Breast epithelium (tissue), 4 donors: ENCODE data around the gene EBPL. TPM values are rescaled to one million over a fixed set of nuclear protein-coding genes. Genes with fewer than 3 reads are reported as not detected.

Experiments
- DNase-seq, 2 donors: peaks; one replicate each; pipeline ENCODE4 v3.0.0-alpha.2; 2019; ENCODE audit warnings: low spot score in 2 of 2
- H3K27ac ChIP-seq, 2 donors: fragments of 200-600 bp; sonication (generic) in 1 of 2; one replicate each; pipeline ENCODE4 v1.5.1; 2016 to 2019; ENCODE audit warnings: mild to moderate bottlenecking in 1 of 2
- H3K27me3 ChIP-seq, 2 donors: fragments of 200-600 bp; sonication (generic) in 1 of 2; one replicate each; pipeline versions ENCODE4 v1.5.1 to v1.6.0; 2017 to 2019; ENCODE audit warnings: control low read depth in 1 of 2, mild to moderate bottlenecking in 1 of 2
- H3K36me3 ChIP-seq: fragments of 200-600 bp; one replicate; pipeline ENCODE4 v1.5.1; 2019
- H3K4me1 ChIP-seq, 2 donors: fragments of 200-600 bp; sonication (generic); one replicate each; pipeline ENCODE4 v1.5.1; 2016 to 2019; ENCODE audit warnings: control low read depth in 1 of 2
- H3K4me3 ChIP-seq, 3 donors: fragments of 200-600 bp; sonication (generic); 1 replicate in 2 of 3; 2 replicates in 1 of 3; pipeline ENCODE4 v1.5.1; 2016 to 2019; ENCODE audit warnings: mild to moderate bottlenecking in 3 of 3, moderate library complexity in 2 of 3
- H3K9me3 ChIP-seq, 2 donors: fragments of 200-600 bp; sonication (generic) in 1 of 2; one replicate each; pipeline ENCODE4 v1.5.1; 2016 to 2019; ENCODE audit warnings: control low read depth in 1 of 2
- POLR2A ChIP-seq: fragments of 450-650 bp; IDR thresholded peaks from one replicate; pipeline ENCODE4 v1.6.1; 2016; ENCODE audit warnings: antibody characterized with exemption, mild to moderate bottlenecking, moderate library complexity
- POLR2AphosphoS5 ChIP-seq, 3 donors: sonication (generic); formaldehyde crosslinking; IDR thresholded peaks; one replicate each; pipeline ENCODE4 v1.6.1; 2017; ENCODE audit warnings: antibody characterized with exemption in 3 of 3
- intact Hi-C: fragments of 100-400 bp; cut with DNase I; formaldehyde crosslinking; loops from one replicate; pipeline ENCODE4 v1.15.1; 2023; ENCODE audit warnings: low total_unique reads
- total RNA-seq, 3 donors: library from RNA; depleted of rRNA; stranded (reverse); fragments of >200 nt; gene quantifications; one replicate each; pipeline ENCODE4 v1.1.0, GENCODE V29; 2016
- TF ChIP-seq, protein P1 (sequence below), 3 donors: fragments of 450-650 bp; IDR thresholded peaks; one replicate each; pipeline ENCODE4 v1.5.1; 2016 to 2017; ENCODE audit warnings: antibody characterized with exemption in 3 of 3, mild to moderate bottlenecking in 3 of 3, moderate library complexity in 3 of 3

Gene EBPL
- total RNA-seq, 3 donors from 2014 or later = 33.3 to 104 (median 80.1) TPM

DNA sequence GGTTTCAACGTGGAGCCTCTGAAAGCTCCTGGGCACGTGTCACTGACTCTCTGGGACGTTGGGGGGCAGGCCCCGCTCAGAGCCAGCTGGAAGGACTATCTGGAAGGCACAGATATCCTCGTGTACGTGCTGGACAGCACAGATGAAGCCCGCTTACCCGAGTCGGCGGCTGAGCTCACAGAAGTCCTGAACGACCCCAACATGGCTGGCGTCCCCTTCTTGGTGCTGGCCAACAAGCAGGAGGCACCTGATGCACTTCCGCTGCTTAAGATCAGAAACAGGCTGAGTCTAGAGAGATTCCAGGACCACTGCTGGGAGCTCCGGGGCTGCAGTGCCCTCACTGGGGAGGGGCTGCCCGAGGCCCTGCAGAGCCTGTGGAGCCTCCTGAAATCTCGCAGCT is 60.7 kb downstream of the EBPL start:
- TF ChIP-seq POLR2AphosphoS5 (IDR thresholded peaks at IDR 0.05) = no peak
- no peak overlapping the region for H3K27ac ChIP-seq

GRCh38 chr13:49629947-49630346 is 61.3 kb downstream of the EBPL start:
- Histone ChIP-seq H3K9me3 (no peaks in the 10 kb centered on the region), H3K27me3 (no peaks in the 10 kb centered on the region), H3K4me3 (no peak overlapping the region), H3K36me3 (no peaks in the 10 kb centered on the region), H3K27ac (no peak overlapping the region), H3K4me1 (no peaks in the 10 kb centered on the region)
- DNase-seq = no peak
- intact Hi-C loops = no loop called here
- TF ChIP-seq POLR2A (no peak), POLR2AphosphoS5 (IDR thresholded peaks at IDR 0.05) (no peak)
- TF ChIP-seq, protein P1, sequence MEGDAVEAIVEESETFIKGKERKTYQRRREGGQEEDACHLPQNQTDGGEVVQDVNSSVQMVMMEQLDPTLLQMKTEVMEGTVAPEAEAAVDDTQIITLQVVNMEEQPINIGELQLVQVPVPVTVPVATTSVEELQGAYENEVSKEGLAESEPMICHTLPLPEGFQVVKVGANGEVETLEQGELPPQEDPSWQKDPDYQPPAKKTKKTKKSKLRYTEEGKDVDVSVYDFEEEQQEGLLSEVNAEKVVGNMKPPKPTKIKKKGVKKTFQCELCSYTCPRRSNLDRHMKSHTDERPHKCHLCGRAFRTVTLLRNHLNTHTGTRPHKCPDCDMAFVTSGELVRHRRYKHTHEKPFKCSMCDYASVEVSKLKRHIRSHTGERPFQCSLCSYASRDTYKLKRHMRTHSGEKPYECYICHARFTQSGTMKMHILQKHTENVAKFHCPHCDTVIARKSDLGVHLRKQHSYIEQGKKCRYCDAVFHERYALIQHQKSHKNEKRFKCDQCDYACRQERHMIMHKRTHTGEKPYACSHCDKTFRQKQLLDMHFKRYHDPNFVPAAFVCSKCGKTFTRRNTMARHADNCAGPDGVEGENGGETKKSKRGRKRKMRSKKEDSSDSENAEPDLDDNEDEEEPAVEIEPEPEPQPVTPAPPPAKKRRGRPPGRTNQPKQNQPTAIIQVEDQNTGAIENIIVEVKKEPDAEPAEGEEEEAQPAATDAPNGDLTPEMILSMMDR (IDR thresholded peaks at IDR 0.05) = no peak

More for the DNA sequence above, 60.7 kb downstream of the EBPL start:
- DNase-seq = no peak
- Histone ChIP-seq H3K36me3 (no peaks in the 10 kb centered on the region), H3K9me3 (no peaks in the 10 kb centered on the region), H3K27me3 (no peaks in the 10 kb centered on the region), H3K4me3 (no peak overlapping the region), H3K4me1 (no peaks in the 10 kb centered on the region)
- intact Hi-C loops = no loop called here

DNA sequence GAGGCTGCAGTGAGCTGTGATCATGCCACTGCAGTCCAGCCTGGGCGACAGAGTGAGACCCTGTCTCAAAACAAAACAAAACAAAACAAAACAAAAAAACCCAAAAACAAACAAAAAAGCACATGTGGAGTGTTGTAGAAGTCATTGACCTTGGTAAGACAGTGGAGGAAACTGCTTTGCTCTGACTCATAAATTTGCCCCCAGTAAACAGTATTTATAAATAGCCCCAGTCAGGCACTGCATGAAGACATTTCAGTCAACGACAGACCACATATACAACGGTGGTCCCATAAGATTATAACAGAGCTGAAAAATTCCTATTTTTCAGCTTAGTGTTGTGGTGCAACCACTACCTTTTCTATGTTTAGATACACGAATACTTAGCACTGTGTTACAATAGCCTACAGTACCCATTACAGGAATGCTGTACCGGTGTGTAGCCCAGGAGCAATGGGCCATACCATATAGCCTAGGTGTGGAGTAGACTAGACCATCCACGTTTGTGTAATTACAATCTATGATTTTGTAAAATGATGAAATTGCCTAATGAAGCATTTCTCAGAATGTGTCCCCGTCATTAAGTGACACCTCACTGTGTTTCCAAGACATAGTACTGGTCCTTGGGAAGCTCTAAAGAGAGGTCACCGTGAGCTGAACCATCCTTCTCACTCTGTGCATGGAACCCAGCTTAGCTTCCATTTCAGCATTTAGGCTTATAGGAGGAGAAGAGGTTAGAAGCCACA is 61.9 kb downstream of the EBPL start:
- H3K9me3 ChIP-seq = no peaks in the 10 kb centered on the region
- intact Hi-C loops = no loop called here
- no peak overlapping the region for H3K27ac ChIP-seq
- H3K4me3 ChIP-seq = peak overlapping the region in 2 of 3 donors; percentile 20 to 56
- TF ChIP-seq, protein P1 (IDR thresholded peaks at IDR 0.05) = no peak
- no peak for TF ChIP-seq POLR2A
- TF ChIP-seq POLR2AphosphoS5 (IDR thresholded peaks at IDR 0.05) = no peak
- H3K27me3 ChIP-seq = no peaks in the 10 kb centered on the region
- H3K4me1 ChIP-seq = no peaks in the 10 kb centered on the region
- no peak for DNase-seq
- H3K36me3 ChIP-seq = no peaks in the 10 kb centered on the region

DNA sequence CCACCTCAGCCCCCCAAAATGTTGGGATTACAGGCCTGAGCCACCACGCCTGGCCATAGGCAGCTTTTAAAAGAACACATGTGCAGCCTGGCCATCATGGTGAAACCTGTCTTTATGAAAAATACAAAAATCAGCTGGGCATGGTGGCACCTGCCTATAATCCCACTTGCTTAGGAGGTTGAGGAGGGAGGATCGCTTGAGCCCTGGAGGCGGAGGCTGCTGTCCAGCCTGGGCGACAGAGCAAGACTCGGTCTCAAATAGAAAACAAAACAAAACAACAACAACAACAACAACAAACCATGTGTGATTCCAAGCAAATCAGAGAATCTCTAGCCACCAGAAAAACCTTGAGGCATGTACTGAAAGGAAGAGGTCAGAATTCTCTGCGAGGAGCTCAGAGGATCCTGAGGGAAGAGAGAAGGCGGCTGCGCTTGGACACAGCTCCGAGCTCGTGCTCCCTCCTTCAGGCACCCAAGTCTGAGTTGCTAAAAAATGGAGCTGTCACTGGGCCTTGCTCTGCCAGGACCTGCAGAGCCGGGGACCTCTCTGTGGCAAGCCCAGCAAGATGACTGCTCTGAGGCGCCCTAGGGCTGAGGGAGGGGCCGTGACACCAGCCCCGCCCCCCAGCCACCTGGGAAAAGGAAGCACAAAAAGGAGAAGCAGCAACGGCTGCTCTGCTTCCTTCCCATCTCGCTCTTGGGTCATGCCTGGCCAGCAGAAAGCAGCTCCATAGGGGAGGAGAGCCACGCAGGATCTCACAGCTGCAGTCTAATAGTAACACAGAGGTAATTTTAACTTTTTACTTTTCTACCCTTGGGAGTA is 63.2 kb downstream of the EBPL start, which contains the start of gene ARL11:
Gene ARL11 (plus strand): TSS at position 677 of the 822 bp plus-strand sequence. CDS start 1,941 bp downstream, outside the sequence.
- Histone ChIP-seq H3K36me3 (no peaks in the 10 kb centered on the region), H3K27me3 (no peaks in the 10 kb centered on the region), H3K4me1 (no peaks in the 10 kb centered on the region), H3K9me3 (no peaks in the 10 kb centered on the region), H3K4me3 (peak within 1 kb of the TSS; percentile 20 to 56 (median 30)), H3K27ac (peak within 1 kb of the TSS in 1 of 2 donors; percentile 19)
- peak; percentile 33 to 70 for DNase-seq
- TF ChIP-seq, protein P1 (IDR thresholded peaks at IDR 0.05) = no peak
- TF ChIP-seq POLR2AphosphoS5 (IDR thresholded peaks at IDR 0.05) = no peak
- TF ChIP-seq POLR2A = no peak
- intact Hi-C loops = no loop called here

- Histone ChIP-seq H3K27ac (no peak overlapping the region), H3K27me3 (no peaks in the 10 kb centered on the region), H3K9me3 (no peaks in the 10 kb centered on the region), H3K4me3 (no peak overlapping the region), H3K36me3 (no peaks in the 10 kb centered on the region), H3K4me1 (no peaks in the 10 kb centered on the region)
- TF ChIP-seq, protein P1 (IDR thresholded peaks at IDR 0.05) = no peak
- TF ChIP-seq POLR2A = no peak
- no peak for TF ChIP-seq POLR2AphosphoS5 (IDR thresholded peaks at IDR 0.05)
- DNase-seq = no peak
- intact Hi-C loops = no loop called here
Observed at GRCh38 chr13:49625392-49626079, 65.8 kb downstream of the EBPL start.
